ENCODE measurements around the gene PDCD4.

Gene PDCD4

GRCh38 chr10:110919349-110919931 is 47.7 kb downstream of the PDCD4 start, which contains the start of gene SHOC2:
SHOC2 (plus strand) TSS chr10:110919604; CDS start chr10:110964359, 44,755 bp downstream.
- peak; percentile 77 for DNase-seq (ENCODE audit: low spot score)

GRCh38 chr10:110919971-110920881 is 48.5 kb downstream of the PDCD4 start:
- DNase-seq (ENCODE audit: low spot score) = no peak

- DNase-seq (ENCODE audit: low spot score) = no peak
Measured at GRCh38 chr10:110923856-110924493, 52.2 kb downstream of the PDCD4 start.

- no peak for DNase-seq (ENCODE audit: low spot score)
Measured at GRCh38 chr10:110927461-110927860, 55.7 kb downstream of the PDCD4 start.

GRCh38 chr10:110931769-110932381 is 60.1 kb downstream of the PDCD4 start:
- DNase-seq (ENCODE audit: low spot score) = no peak

GRCh38 chr10:110932505-110933180 is 60.9 kb downstream of the PDCD4 start:
- no peak for DNase-seq (ENCODE audit: low spot score)

GRCh38 chr10:110936757-110937156 is 65.0 kb downstream of the PDCD4 start:
- DNase-seq (ENCODE audit: low spot score) = no peak

GRCh38 chr10:110939419-110939818 is 67.7 kb downstream of the PDCD4 start:
- DNase-seq (ENCODE audit: low spot score) = no peak

- no peak for DNase-seq (ENCODE audit: low spot score)
Measured at GRCh38 chr10:110944792-110945396, 73.2 kb downstream of the PDCD4 start.

GRCh38 chr10:110946496-110946895 is 74.8 kb downstream of the PDCD4 start:
- DNase-seq (ENCODE audit: low spot score) = no peak

GRCh38 chr10:110947061-110947595 is 75.4 kb downstream of the PDCD4 start:
- DNase-seq (ENCODE audit: low spot score) = peak; percentile 12

All from AG08396 (cell line).